K562 (cell line): Measurements from ENCODE around the gene RPRD1B. TPM values are rescaled to one million over a fixed set of nuclear protein-coding genes. Genes with fewer than 3 reads are reported as not detected.

ENCODE experiments used
- ATAC-seq: fragments of 200-7000 bp; cut with Tn5 transposase; 3 replicates; pipeline ENCODE4 v1.9.1; 2020; ENCODE audit warnings: moderate library complexity
- BruUV-seq: library from RNA; stranded (reverse); fragments of 400-500 nt; replicated peaks from 2 replicates; lab custom pipeline; 2021; lab: Mats Ljungman, UMichigan
- CTCF ChIA-PET: fragments of 300-600 bp; formaldehyde crosslinking; extraction: SDS; loops from one replicate; lab custom pipeline; 2021; ENCODE audit warnings: low intra/inter-chr PET ratio; lab: Yijun Ruan, JAX
- POLR2A ChIA-PET: fragments of 300-600, 350-650 bp; sonication (Branson Sonifier 250); formaldehyde crosslinking; extraction: SDS; loops from one replicate; lab custom pipeline; 2021; ENCODE audit warnings: antibody characterized with exemption, inconsistent platforms; lab: Yijun Ruan, JAX
- DNase-seq, 4 experiments: peaks; one replicate each; pipeline versions ENCODE4 v3.0.0 to v3.0.0-alpha.2; 2011 to 2018; ENCODE audit warnings: low spot score in 3 of 4, mixed read lengths in 3 of 4; ENCODE audit errors: extremely low read depth in 1 of 4
- FAIRE-seq: peaks from 2 replicates; lab custom pipeline; 2011; peaks lifted over from hg19 to GRCh38; lab: Jason Lieb, UNC
- H2AFZ ChIP-seq: 2 replicates; pipeline ENCODE4 v1.6.0; 2011; ENCODE audit warnings: low read depth, low read length, control low read depth, inconsistent platforms
- H3K27ac ChIP-seq: fragments of 200-600 bp; 3 replicates; pipeline ENCODE4 v1.8.0; 2011; ENCODE audit warnings: low read depth, mild to moderate bottlenecking, control low read depth, inconsistent platforms, low read length, moderate library complexity, mixed read lengths; ENCODE audit errors: extremely low read depth
- H3K27me3 ChIP-seq, 2 experiments: fragments of 300-600 bp in 1 of 2; 2 replicates in 1 of 2; 3 replicates in 1 of 2; pipeline versions ENCODE4 v1.6.0 to v1.8.0; 2011; ENCODE audit warnings: inconsistent platforms in 2 of 2, low read length in 2 of 2, mild to moderate bottlenecking in 1 of 2, mixed read lengths in 1 of 2, moderate library complexity in 1 of 2; ENCODE audit not compliant: control insufficient read depth in 2 of 2, insufficient read depth in 2 of 2
- H3K36me3 ChIP-seq: fragments of 300-600 bp; 3 replicates; pipeline ENCODE4 v1.8.0; 2011; ENCODE audit warnings: mild to moderate bottlenecking, low read length, inconsistent platforms; ENCODE audit not compliant: control insufficient read depth, insufficient read depth
- H3K4me1 ChIP-seq, 2 experiments: fragments of 200-600 bp in 1 of 2; replicated peaks in 1 of 2; 2 replicates in 1 of 2; 3 replicates in 1 of 2; pipeline versions ENCODE4 v1.5.1 to v1.8.0; 2011; ENCODE audit warnings: inconsistent platforms in 2 of 2, low read length in 2 of 2, mild to moderate bottlenecking in 1 of 2, mixed read lengths in 1 of 2, moderate library complexity in 1 of 2; ENCODE audit not compliant: control insufficient read depth in 2 of 2, insufficient read depth in 2 of 2
- H3K4me2 ChIP-seq: 2 replicates; pipeline ENCODE4 v1.6.1; 2011; ENCODE audit warnings: low read length, control low read depth, inconsistent platforms, mixed read lengths; ENCODE audit not compliant: insufficient read depth
- H3K4me3 ChIP-seq: fragments of 200-600 bp; sonication (generic), shearing (Covaris generic); 2 replicates; pipeline ENCODE4 v1.5.1; 2016; ENCODE audit warnings: control low read depth, inconsistent platforms
- H3K79me2 ChIP-seq: fragments of 200-600 bp; 3 replicates; pipeline ENCODE4 v1.8.0; 2011; ENCODE audit warnings: low read length, inconsistent platforms; ENCODE audit not compliant: control insufficient read depth, insufficient read depth
- H3K9ac ChIP-seq, 2 experiments: 2 replicates each; pipeline versions ENCODE4 v1.6.0 to v1.6.1; 2011; ENCODE audit warnings: low read depth in 2 of 2, low read length in 2 of 2, control low read depth in 1 of 2, inconsistent platforms in 1 of 2, mild to moderate bottlenecking in 1 of 2, mixed read lengths in 1 of 2; ENCODE audit not compliant: insufficient read depth in 1 of 2
- H3K9me1 ChIP-seq: one replicate; pipeline ENCODE4 v1.6.0; 2011; ENCODE audit warnings: inconsistent platforms, mild to moderate bottlenecking, low read length, moderate library complexity; ENCODE audit not compliant: control insufficient read depth, insufficient read depth
- H3K9me3 ChIP-seq: replicated peaks from 2 replicates; pipeline ENCODE4 v1.5.1; 2011; ENCODE audit warnings: low read depth, low read length, inconsistent platforms; ENCODE audit not compliant: control insufficient read depth, insufficient read depth
- H4K20me1 ChIP-seq: replicated peaks from 2 replicates; pipeline ENCODE4 v1.6.1; 2011; ENCODE audit warnings: low read length, inconsistent platforms, mixed read lengths; ENCODE audit not compliant: control insufficient read depth, insufficient read depth
- CXXC5 ChIP-seq: fragments of 250-450 bp; sonication (Bioruptor Pico); IDR thresholded peaks from 2 replicates; pipeline ENCODE4 v1.8.0; 2022; ENCODE audit warnings: inconsistent platforms, mild to moderate bottlenecking, moderate library complexity
- ELF1 ChIP-seq: fragments of 200-800 bp; sonication (Bioruptor generic); IDR thresholded peaks from 2 replicates; pipeline ENCODE4 v1.6.1; 2016; ENCODE audit warnings: missing genetic modification characterization, missing compliant biosample characterization
- EP300 ChIP-seq: IDR thresholded peaks from 2 replicates; pipeline ENCODE4 v1.6.1; 2012; ENCODE audit warnings: low read length, improper control_type of control experiment
- GABPA ChIP-seq: fragments of 200-800 bp; sonication (Bioruptor generic); conservative IDR thresholded peaks from 2 replicates; pipeline ENCODE4 v1.6.1; 2016; ENCODE audit warnings: low read depth, missing genetic modification characterization, missing compliant biosample characterization
- HNRNPUL1 ChIP-seq: fragments of 200-400 bp; formaldehyde crosslinking; IDR thresholded peaks from 2 replicates; pipeline ENCODE4 v1.6.1; 2017; ENCODE audit warnings: low read length
- LEF1 ChIP-seq: fragments of 450-650 bp; IDR thresholded peaks from 2 replicates; pipeline ENCODE4 v1.6.1; 2016; ENCODE audit warnings: mild to moderate bottlenecking
- MTA2 ChIP-seq: fragments of 450-650 bp; IDR thresholded peaks from 2 replicates; pipeline ENCODE4 v1.6.1; 2016; ENCODE audit warnings: low read depth
- SPI1 ChIP-seq: IDR thresholded peaks from 2 replicates; pipeline ENCODE4 v1.6.1; 2011; ENCODE audit warnings: low read depth, low read length, control low read depth, borderline replicate concordance
- TEAD1 ChIP-seq, 2 experiments: fragments of 450-650 bp in 1 of 2; sonication (generic) in 1 of 2; formaldehyde crosslinking; IDR thresholded peaks; 2 replicates each; pipeline versions ENCODE4 v1.4.0 to v1.8.0; 2020 to 2022; ENCODE audit warnings: mild to moderate bottlenecking in 2 of 2, missing genetic modification reagents in 1 of 2
- TEAD4 ChIP-seq, 2 experiments: sonication (generic) in 1 of 2; formaldehyde crosslinking in 1 of 2; IDR thresholded peaks; 2 replicates each; pipeline versions ENCODE4 v1.6.1 to v1.8.0; 2012 to 2022; ENCODE audit warnings: borderline replicate concordance in 1 of 2, inconsistent platforms in 1 of 2, low read length in 1 of 2, mild to moderate bottlenecking in 1 of 2, missing genetic modification reagents in 1 of 2
- USF1 ChIP-seq: sonication (generic); formaldehyde crosslinking; IDR thresholded peaks from 2 replicates; pipeline ENCODE4 v1.9.0; 2022; ENCODE audit warnings: mild to moderate bottlenecking, missing genetic modification reagents
- VEZF1 ChIP-seq: fragments of 200-800 bp; sonication (Bioruptor generic); IDR thresholded peaks from 2 replicates; pipeline ENCODE4 v1.6.1; 2017; ENCODE audit warnings: missing genetic modification characterization, missing compliant biosample characterization
- ZFP1 ChIP-seq: fragments of 450-650 bp; formaldehyde crosslinking; IDR thresholded peaks from 2 replicates; pipeline ENCODE4 v1.4.0; 2020; ENCODE audit warnings: mild to moderate bottlenecking, mixed read lengths
- ZNF589 ChIP-seq: fragments of 200-800 bp; sonication (Bioruptor generic); IDR thresholded peaks from 2 replicates; pipeline ENCODE4 v1.6.1; 2016; ENCODE audit warnings: low read depth, missing genetic modification characterization, missing compliant biosample characterization
- WGBS: fragments of 100-300 bp; shearing (Covaris generic); methylation state at CpG from one replicate; pipeline ENCODE4 v1.1.6; 2016; ENCODE audit warnings: low coverage, mixed read lengths; ENCODE audit not compliant: insufficient coverage; ENCODE audit errors: missing lambda C conversion rate; 5-methylcytosine and 5-hydroxymethylcytosine counted together
- in situ Hi-C: fragments of 300-500 bp; cut with MboI; formaldehyde crosslinking; loops from 4 replicates; pipeline ENCODE4 v1.15.0; 2018; ENCODE audit warnings: inconsistent platforms, mixed read lengths
- intact Hi-C: fragments of 100-400 bp; cut with micrococcal nuclease; formaldehyde crosslinking; loops from 2 replicates; pipeline ENCODE4 v1.14.2; 2022
- polyA plus RNA-seq, 8 experiments: library from polyadenylated mRNA; depleted of rRNA in 4 of 8; stranded (reverse) in 5 of 8; unstranded in 3 of 8; fragments of >200 nt; fragmentation: Nextera tagmentation in 2 of 8; fragmentation: Illumina TruSeq in 1 of 8; extraction: Ambion mirVana in 2 of 8; extraction: Trizol in 1 of 8; gene quantifications; 2 replicates each; pipeline versions ENCODE4 v1.2.1 to v1.2.3, GENCODE V29; 2011 to 2014; ENCODE audit warnings: inconsistent platforms in 1 of 8, missing spikeins in 1 of 8
- total RNA-seq, 7 experiments: library from RNA; depleted of rRNA in 6 of 7; stranded (reverse); fragments of >200 nt in 6 of 7; fragmentation: Illumina TruSeq in 2 of 7; extraction: Trizol in 2 of 7; gene quantifications; 2 replicates each; pipeline versions ENCODE4 v1.2.1 to v1.2.3, GENCODE V29; 2011 to 2021; ENCODE audit warnings: low replicate concordance in 1 of 7
- TF ChIP-seq, protein P1 (sequence below), 3 experiments: IDR thresholded peaks in 2 of 3; conservative IDR thresholded peaks in 1 of 3; 2 replicates each; pipeline ENCODE4 v1.5.1; 2011 to 2012; ENCODE audit warnings: low read length in 3 of 3, mild to moderate bottlenecking in 3 of 3, control low read depth in 2 of 3, improper control_type of control experiment in 1 of 3, inconsistent platforms in 1 of 3, low read depth in 1 of 3, mixed read lengths in 1 of 3, moderate library complexity in 1 of 3; ENCODE audit not compliant: insufficient read depth in 2 of 3

Gene RPRD1B
- total and polyA plus RNA-seq, 9 of the 15 experiments (the other 6 are each of a cell fraction or from before 2014, with no cell fraction given) = 5.5 to 43.0 (median 24.4) TPM

GRCh38 chr20:38134427-38135270 is 101.1 kb downstream of the RPRD1B start:
- H3K9ac ChIP-seq = peak overlapping the region; percentile 22 to 86; a peak in 2 of 4 replicates
- no TSS peak for BruUV-seq
- ChIA-PET POLR2A (interaction anchor here (0.5 to 0.6 kb wide), 2 partner anchors 12 to 56 kb away, joined by 3 read pairs; no protein-coding TSS in a partner anchor), CTCF (no interaction called here)
- in situ Hi-C loops = no loop called here
- DNase-seq (peak; percentile 44 to 59 (median 58)), FAIRE-seq (peak; percentile 80), ATAC-seq (peak; percentile 67)
- WGBS = 31% methylated on average over 8 of the region's 9 CpGs
- H2AFZ ChIP-seq = peak overlapping the region; percentile 24; the same call in 1 of the 2 replicates
- no peaks in the 10 kb centered on the region for H3K79me2 ChIP-seq
- no peaks in the 10 kb centered on the region for H3K27me3 ChIP-seq
- 0 out of 2 replicates have a peak, but pooled peaks cover 5% of the 10 kb centered on the region for H4K20me1 ChIP-seq
- peak overlapping the region; percentile 47; the same call in 2 of the 3 replicates for H3K27ac ChIP-seq
- peak overlapping the region; percentile 39 for H3K4me2 ChIP-seq
- H3K36me3 ChIP-seq = peaks cover 72% of the 10 kb centered on the region; the same call in 2 of the 3 replicates
- intact Hi-C loops = no loop called here
- no peaks in the 10 kb centered on the region for H3K9me3 ChIP-seq
- no peak overlapping the region for H3K4me3 ChIP-seq
- no peaks in the 10 kb centered on the region for H3K9me1 ChIP-seq
- H3K4me1 ChIP-seq = peaks cover 16 to 31% of the 10 kb centered on the region in 2 experiments
- TF ChIP-seq ELF1 = 0 out of 2 replicates have a peak, but pooled peaks have one; percentile 46
- no peak for TF ChIP-seq MTA2
- no peak for TF ChIP-seq ZFP1
- 0 out of 4 replicates have a peak, but pooled peaks of 1 of the 2 experiments have one; percentile 36 for TF ChIP-seq TEAD1 (CRISPR knock-in tag; IDR thresholded peaks at IDR 0.05)
- TF ChIP-seq, protein P1, sequence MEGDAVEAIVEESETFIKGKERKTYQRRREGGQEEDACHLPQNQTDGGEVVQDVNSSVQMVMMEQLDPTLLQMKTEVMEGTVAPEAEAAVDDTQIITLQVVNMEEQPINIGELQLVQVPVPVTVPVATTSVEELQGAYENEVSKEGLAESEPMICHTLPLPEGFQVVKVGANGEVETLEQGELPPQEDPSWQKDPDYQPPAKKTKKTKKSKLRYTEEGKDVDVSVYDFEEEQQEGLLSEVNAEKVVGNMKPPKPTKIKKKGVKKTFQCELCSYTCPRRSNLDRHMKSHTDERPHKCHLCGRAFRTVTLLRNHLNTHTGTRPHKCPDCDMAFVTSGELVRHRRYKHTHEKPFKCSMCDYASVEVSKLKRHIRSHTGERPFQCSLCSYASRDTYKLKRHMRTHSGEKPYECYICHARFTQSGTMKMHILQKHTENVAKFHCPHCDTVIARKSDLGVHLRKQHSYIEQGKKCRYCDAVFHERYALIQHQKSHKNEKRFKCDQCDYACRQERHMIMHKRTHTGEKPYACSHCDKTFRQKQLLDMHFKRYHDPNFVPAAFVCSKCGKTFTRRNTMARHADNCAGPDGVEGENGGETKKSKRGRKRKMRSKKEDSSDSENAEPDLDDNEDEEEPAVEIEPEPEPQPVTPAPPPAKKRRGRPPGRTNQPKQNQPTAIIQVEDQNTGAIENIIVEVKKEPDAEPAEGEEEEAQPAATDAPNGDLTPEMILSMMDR (IDR thresholded peaks at IDR 0.05 in 2 of 3, conservative IDR thresholded peaks at IDR 0.05 in 1 of 3; ENCODE audit: insufficient read depth in 2 of 3, low read depth in 1 of 3, low read length in 3 of 3) = no peak
- 0 out of 2 replicates have a peak, but pooled peaks have one; percentile 19 for TF ChIP-seq SPI1
- 0 out of 2 replicates have a peak, but pooled peaks have one; percentile 3 for TF ChIP-seq EP300
- peak; percentile 71 for TF ChIP-seq LEF1
- TF ChIP-seq USF1 (CRISPR knock-in tag) = 0 out of 2 replicates have a peak, but pooled peaks have one; percentile 12
- peak; percentile 35; the same call in 1 of the 2 replicates for TF ChIP-seq VEZF1
- 0 out of 2 replicates have a peak, but pooled peaks have one; percentile 48 for TF ChIP-seq GABPA
- 0 out of 2 replicates have a peak, but pooled peaks have one; percentile 22 for TF ChIP-seq ZNF589 (CRISPR knock-in tag)
- TF ChIP-seq TEAD4 (IDR thresholded peaks at IDR 0.05; ENCODE audit: low read length) = peak; percentile 55
- TF ChIP-seq TEAD4 (CRISPR knock-in tag; IDR thresholded peaks at IDR 0.05; ENCODE audit: borderline replicate concordance) = no peak
- 0 out of 2 replicates have a peak, but pooled peaks have one; percentile 42 for TF ChIP-seq CXXC5 (CRISPR knock-in tag)
- TF ChIP-seq HNRNPUL1 = no peak
